T-helper 2 cell treated with Interferon-gamma antibody and Interleukin-4, amounts not matched to agents 100 ng/mL and 5 ng/mL, for 36 hours (primary cell): ENCODE results near the gene PRDM5. TPM values are rescaled to one million over a fixed set of nuclear protein-coding genes. Genes with fewer than 3 reads are reported as not detected.

ENCODE experiments used
- intact Hi-C: fragments of 100-400 bp; cut with micrococcal nuclease; formaldehyde crosslinking; loops from one replicate; pipeline ENCODE4 v1.15.1; 2023
- total RNA-seq: library from RNA; stranded (reverse); gene quantifications from 2 replicates; pipeline ENCODE4 v1.2.3, GENCODE V29; 2022

PRDM5 gene
- total RNA-seq, 1 donor from 2014 or later: not detected

DNA sequence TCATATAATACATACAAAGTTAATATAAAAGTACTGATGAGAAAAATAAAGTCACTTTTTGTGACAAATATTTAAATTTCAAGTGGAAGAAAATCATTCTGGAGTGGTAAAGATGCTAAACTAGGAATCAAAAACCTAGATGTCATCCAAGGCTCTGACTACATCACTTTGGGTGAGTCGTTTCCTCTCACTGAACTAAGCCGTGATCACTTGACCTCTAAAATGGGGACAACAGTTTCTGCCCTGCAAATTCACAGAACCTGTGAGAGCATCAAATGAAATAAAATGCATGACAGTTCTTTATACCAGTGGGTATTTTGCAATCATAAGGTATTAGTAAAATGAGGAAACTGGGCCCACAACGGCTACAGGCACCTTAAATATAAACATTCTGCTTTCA is 63.8 kb downstream of the PRDM5 start:
- intact Hi-C loops: no loop called here

DNA sequence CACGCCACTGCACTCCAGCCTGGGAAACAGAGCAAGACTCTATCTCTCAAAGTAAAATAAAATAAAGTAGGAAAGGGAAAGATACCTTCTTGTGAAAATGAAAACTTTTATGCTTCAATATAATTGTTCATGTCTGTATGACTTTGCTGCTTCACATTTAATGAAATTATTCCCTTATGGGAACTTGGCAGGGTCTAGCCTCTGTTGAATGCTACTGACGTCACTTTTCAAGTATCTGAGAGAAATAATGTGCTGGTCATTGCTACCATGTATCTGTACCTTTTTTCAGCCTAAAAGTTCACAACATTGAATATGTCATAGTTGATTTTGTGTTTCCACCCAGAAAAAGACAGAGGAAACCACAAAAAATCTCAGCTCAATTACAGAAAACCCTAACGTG is 65.2 kb downstream of the PRDM5 start:
- intact Hi-C loops: no loop called here

DNA sequence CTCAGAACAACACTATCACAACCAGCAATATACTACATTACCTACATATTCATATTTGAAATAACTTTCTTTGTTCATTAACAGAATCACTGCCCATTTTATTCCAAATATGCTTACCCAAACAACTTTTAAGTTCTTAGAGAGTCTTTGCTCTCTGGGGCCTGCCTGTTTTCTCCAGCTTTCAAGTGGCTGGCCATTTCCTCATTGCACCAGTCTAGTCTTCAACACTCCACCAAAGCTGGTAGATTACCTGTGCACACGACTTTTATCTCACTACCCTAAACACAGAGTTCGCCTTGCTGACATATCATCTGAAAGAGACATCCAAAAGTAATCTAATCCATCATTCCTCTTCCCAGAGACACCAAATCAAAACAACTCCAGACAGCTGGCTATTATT is 66.2 kb downstream of the PRDM5 start:
- intact Hi-C loops: no loop called here

DNA sequence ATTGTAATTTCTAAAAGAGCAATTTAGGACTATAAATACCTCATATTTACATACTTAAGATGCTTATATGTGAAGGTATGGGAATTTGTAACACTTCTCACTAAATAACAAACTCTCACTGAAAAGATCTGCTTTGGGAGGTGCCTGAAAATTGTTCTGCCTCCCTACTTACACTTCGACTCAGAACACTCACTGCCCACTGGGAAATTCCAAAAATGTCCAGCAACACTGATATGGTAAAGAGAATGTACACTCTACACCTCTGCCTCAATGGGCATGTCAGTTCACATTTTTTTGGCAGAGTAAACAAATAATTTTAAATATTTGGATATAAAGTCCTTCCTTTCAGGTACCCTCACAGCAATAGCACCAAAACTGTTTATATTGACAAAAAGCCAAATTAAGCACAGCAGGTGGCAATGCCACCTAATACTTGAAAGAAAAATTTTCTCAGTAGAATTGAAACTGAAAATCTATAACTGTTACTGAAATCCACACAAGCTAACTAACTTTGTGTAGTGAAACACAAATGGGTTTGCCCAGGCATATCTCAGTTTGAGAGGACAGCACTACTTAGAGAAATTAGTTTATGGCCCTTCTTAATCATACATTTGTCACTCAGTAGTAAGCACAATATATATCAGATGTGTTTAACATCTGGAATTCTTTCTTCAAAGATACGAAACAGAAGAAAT is 67.1 kb downstream of the PRDM5 start:
- intact Hi-C loops: no loop called here

DNA sequence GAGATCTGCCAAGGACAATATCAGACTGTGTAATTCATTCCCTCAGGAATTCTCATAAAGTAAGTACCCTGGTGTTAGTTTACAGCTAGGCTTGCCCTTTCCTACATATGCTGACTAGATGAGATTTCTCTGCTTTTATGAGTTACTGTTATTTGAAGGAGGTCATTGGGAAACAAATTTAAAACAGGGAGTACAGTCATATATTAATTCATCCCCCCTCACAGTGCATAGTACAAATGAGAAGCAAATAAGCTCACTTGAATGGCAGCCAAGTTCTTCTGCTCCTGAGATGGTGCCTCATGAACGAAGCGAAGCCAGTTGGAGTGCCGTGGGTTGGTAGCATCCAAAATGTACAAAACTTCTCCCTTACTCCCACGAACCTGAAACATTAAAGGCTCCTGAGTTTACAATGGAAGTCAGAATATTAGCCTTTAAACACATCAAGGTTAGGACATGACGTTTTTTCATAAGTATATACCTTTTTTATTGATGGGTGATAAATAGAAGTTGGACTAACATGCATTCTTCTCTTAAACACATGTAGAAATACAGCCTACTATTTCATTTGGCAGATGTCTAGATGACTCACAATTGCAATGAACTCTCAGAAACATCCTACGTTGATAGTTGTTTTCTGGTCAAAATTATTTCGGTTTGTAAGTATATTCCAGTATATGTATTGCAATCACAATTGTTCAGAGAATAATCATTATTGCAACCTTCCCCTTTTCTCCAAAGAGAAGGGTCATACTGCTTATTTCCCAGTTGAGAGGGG is 69.2 kb downstream of the PRDM5 start:
- intact Hi-C loops: no loop called here

DNA sequence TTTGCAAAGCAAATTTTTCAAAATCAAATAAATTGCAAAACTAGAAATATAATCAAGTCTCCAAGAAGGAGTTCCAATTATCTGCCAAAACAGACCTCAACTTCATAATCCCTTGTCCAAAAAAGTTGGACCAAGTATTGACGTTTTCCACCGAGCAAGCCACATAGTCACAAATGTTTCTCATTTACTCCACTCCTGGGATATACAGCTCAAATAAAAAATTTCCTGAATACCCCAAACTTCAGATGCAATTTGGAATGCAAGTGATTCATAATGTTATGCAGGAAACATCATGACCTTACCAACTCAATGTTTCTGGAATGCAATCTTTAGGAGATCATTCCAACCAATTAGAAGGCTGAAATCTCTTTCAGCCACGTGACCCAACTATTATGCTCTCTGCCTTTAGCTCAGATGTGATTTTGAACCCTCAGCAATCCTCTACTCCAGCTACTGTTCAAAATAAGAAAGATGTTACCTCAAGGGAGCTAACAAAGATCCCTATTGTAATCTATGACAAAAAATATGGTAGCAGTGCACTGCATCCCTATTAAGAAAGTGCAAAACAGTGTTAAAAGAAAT is 72.4 kb downstream of the PRDM5 start:
- intact Hi-C loops: no loop called here

DNA sequence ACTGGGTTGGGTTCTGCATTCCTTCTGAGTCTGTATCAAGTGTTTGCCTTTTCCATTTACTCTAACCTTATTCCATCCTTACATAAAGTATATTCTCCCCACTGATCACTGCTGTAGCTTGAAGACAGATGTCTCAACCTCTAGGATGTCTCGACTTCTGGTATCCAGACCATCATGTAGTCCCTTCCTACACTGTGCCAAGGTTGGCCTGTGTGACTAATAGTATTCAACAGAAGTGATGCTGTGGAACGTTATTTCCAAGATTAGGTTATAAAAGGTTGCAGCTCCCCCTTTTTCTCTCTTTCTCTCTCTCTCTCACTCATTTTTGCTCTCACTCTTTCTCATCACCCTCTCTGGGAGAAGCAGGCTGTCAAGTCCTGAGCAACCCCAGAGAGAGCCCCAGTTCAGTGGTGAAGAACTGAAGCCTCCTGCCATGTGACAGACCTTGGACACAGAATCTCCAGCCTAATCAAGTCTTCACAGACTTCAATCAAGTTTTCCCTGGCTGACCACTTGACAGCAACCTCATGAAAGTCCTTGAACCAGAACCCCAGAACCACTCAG is 75.4 kb downstream of the PRDM5 start:
- intact Hi-C loops: no loop called here

DNA sequence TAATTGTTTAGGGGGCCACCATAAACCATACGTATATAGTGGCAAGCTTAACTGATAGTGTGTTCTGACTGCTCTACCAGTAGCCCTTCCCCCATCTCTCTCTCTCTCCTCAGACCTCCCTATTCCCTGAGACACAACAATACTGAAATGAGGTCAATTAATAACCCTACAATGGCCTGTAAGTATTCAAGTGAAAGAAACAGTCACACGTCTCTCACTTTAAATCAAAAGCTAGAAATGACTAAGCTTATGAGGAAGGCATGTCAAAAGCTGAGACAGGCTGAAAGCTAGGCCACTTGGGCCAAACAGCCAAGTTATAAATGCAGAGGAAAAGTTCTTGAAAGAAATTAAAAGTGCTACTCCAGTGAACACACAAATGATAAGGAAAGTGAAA is 78.0 kb downstream of the PRDM5 start:
- intact Hi-C loops: no loop called here

DNA sequence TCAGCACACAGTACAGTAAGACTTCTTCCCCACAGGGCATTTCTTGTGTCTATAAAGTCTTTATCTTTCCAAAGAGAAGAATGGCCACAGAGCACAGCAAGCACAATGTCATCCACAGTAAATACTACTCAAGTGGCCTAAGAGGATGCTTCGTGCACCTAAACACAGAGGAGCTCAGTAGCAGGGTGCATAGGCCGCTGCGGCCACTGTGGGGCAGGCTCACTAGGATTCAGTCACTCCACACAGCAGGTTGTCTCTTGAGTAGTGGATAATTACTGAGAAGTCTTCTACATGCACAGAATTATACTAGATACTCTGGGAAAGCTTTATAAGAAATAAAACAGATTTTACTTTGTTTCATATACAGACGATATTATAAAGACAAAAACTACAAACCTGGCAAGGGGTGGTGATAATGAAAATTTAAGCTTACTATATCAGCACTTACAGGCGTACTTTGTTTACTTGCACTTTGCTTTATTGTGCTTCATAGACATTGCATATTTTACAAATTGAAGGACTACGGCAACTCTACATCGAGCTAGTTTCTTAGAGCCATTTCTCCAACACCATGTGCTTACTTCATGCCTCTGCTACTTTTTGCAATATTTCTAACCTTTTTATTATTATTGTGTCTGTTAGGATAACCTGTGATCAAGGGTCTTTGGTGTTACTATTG is 78.5 kb downstream of the PRDM5 start:
- intact Hi-C loops: no loop called here

DNA sequence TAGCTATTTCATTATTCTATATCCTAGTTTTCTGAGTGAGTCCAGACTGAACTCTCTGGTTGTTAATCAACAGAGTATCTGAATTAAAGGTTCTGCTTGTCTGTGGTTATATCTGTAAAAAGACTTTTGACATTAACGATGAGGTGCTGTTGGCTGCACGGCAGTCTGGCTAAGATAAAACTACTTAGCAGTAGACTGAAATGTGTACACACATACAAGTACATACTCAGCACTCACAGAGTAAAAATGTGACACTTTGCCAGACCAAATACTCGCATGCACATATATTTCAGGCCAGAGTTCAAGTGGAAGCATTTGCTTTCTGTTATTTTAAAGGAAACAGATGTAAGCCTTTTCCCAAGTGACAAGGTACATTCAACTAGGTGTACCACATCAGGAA is 80.5 kb downstream of the PRDM5 start:
- intact Hi-C loops: no loop called here

DNA sequence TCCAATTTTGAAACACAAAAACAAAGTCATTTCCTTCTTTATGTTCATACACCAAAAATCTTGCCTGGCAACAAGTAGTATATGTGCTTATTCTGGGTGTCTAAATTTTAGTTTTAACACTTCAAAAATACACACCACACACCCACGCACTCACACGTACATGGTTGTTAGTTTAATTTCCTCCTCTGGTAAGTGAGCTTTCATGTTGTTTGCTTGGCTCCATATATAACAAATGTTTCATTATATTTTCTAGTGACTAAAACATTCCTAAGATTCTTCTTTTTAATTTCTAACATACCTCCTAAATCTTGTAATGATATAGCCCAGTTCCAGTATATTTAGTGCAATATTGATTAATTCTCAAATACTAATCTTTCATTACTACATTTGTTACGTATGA is 80.9 kb downstream of the PRDM5 start:
- intact Hi-C loops: no loop called here

DNA sequence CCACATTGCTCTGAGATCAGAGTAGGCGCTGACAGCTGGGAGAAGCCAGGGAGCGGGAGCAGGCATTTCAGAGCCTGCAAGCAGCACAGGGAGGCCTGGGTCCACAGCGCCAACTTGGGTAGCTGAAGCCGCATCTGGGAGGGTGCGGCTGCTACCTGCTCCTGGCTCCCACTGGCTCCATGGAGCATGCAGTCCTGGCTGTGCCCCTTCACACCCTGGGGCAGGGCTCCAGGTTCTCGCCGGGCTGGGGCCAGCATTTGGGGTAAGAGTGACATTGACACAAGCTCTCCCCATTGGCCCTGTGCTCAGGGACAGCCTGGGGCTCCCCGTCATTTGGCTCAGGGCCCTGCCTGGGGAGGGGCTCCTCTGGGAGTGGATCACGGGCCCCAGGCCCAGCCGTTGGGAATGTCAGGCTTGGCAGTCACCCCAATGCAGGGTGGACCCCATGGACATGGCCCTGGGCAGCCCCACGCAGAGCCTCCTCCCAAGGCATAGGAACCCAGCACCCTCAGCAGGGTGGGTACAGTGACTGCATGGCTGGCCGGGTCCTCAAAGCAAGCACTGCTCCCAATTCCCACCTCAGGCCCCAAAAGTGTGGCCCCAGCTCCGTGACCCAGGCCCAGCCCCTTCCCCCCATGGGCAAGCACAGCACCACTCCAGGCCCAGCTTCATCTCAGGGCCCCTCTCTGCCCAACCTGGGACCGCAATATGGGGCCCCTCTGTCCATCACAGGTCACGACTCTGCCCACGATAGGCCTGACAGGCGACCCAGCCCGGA is 82.4 kb downstream of the PRDM5 start:
- intact Hi-C loops: no loop called here

DNA sequence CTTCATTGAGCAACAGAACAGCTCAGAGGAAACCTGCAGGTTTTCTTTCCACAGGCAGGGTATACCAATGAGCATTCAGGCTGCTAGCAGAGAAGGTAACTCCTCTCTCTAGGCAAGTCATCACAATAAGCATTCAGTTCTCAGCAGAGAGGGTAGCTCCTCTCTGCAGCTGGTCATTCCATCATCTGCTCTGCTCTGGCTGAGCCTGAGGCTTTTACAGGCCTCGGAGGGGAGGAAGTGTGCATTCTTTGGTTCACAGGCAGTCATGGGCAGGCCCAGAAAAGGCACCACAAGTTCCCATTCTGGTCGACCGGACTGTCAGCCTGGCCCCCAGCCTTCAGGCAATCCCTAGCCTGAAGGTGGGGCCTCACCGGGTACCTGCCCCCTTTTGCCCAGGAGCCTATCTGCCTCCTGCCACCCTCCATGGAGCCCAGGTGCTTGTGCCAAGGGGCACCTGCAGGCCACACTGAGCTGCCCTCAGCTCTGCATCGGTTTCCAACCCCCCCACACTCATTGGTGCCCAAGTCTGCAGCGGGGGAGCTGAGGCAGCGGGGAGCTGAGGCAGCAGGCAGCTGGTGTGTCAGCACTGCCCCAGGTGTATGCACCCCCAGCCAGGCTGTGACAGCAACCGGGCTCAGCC is 83.1 kb downstream of the PRDM5 start:
- intact Hi-C loops: no loop called here

DNA sequence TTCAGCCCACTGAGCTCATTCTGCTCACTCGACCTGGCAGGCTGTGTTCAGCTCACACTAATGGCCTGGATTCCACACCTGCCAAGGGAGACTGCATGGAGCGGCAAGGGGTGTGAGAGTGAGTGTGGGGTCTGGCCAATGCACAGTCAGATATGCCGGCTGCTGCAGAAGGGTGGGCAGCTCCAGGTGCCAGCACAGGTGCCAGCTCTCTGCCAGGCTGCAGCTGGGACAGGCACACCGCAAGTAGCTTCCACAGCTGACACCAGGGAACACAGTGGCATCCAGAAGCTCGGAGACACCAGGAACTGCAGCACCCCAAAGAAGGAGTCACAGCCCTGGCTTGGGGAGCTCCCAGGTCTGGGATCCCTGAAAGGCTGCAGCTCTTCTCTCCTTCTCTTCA is 83.7 kb downstream of the PRDM5 start:
- intact Hi-C loops: no loop called here

DNA sequence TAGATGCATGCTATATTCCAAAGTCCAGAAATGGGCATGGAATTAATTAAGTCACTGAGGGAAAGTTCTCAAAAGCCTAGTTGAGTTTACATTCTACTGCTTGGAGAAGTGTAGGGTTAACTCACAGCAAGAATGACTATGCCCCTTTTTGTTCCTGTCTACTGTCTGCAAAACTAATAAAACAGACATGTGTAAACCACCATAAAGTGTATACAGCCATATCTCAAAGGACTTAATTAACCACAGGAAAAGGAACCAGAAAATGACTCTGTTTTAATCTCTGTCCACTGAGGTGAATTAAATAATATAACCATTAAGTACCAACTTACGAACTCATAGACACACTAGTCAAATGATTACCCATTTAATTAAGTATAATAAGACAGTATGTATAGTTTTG is 84.9 kb downstream of the PRDM5 start:
- intact Hi-C loops: no loop called here

DNA sequence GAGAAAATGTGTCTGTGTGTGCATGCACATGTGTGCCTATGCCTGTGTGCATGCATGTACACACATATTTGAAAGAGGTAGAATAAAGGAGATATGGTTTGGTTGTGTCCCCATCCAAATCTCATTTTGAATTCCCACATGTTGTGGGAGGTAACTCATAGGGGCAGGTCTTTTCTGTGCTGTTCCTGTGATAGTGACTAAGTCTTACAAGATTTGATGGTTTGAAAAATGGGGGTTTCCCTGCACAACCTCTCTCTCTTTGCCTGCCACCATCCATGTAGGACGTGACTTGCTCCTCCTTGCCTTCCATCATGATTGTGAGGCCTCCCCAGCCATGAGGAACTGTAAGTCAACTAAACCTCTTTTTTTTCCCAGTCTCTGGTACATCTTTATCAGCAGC is 87.2 kb downstream of the PRDM5 start:
- intact Hi-C loops: no loop called here

DNA sequence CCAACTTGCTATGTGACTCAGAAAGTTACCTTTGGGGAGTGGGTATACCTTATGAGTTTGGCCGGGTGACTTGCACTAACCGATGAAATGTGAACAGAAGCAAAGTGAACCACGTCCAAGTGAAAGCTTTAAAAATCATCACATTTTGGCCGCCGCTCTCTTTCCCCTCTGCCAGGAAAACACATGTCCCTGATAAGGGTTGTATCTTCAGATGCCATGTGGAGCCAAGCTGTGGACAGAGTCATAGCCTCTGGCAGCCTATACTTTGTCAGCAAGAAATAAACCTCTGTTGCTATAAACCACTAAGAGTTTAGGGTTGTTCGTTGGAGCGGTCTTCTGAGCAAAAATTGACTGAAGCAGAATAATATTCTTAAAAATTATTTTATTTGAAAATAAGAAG is 92.3 kb downstream of the PRDM5 start:
- intact Hi-C loops: no loop called here

DNA sequence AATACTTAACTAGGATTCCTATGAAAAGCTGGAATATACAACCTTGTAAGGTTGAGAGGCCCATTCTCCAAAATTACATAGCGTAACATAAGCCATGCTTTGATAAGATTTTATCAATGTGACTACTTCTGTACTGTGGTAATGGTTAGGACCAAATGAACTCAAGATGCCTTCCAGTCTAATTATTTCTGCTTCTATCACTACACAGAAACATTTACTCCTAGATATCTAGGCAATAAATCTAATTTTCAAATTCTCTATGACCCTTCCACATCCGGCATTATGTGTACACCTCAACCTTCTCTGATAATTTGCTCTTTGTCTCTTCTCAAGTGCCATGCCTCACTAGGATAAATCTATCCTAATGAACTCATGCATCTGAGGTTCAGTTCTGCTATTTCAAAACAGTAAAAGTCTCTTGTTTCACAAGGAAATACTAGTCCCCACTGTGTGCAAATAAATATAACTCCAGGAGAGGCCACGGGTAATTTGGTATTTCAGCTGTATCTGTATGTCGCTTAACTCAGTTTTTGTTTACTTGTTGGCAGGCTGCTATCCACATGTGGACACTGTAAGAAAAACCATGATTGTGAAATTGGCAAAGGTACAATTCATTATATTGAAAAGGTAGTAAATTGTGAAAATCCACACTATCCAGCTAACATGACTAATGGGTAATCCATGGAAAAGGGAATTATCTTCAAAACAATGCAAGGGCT is 93.3 kb downstream of the PRDM5 start:
- intact Hi-C loops: no loop called here

DNA sequence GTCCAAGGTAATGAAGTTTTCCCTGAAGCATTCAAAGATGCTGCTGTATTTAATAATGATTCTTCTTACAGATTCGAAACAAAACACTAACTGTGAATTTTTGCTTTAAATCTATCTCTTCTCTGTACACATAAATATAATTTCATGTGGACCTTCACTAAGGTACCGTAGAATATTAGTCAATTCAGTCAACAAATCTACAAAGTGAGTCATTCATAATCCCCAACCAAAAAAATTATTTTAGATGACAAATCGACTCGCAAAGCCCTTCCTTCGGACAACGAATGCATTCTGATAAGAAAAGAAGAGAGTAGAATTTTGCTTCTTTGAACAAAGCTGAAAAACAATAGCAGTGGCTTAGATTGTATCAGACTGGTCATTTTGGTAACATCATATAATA is 95.7 kb downstream of the PRDM5 start:
- intact Hi-C loops: no loop called here

DNA sequence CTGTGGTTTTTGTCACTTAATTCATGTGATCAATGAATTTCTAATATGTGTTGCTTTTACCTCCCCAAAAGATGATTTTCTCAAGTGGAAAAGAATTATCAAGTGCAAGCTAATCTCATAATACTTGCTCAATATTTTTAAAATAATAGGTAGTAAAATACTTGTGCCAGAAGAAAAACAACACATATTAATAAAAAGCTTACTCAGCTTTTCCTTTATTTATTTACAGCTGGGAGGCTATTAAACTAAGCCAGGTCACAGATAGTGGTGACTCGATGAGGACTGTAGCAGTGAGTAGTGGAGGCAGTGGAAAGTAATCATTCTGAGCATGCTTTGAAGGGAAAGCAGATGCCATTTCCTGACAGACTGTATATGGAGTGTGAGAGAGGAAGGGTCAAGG is 96.1 kb downstream of the PRDM5 start:
- intact Hi-C loops: no loop called here
